Uterus (tissue), 4 donors: Measurements from ENCODE around the gene PMEPA1. TPM values are rescaled to one million over a fixed set of nuclear protein-coding genes. Genes with fewer than 3 reads are reported as not detected.

ENCODE experiments used
- DNase-seq, 2 donors: peaks; one replicate each; pipeline ENCODE4 v3.0.0-alpha.2; 2019 to 2020
- H3K27ac ChIP-seq, 2 donors: fragments of 200-600 bp; sonication (generic); 1 replicate in 1 of 2; 2 replicates in 1 of 2; pipeline ENCODE4 v1.5.1; 2016 to 2018
- H3K27me3 ChIP-seq, 2 donors: fragments of 200-600 bp; sonication (generic); one replicate each; pipeline ENCODE4 v1.5.1; 2018 to 2019; ENCODE audit warnings: control low read depth in 1 of 2
- H3K36me3 ChIP-seq, 2 donors: fragments of 200-600 bp; sonication (generic); one replicate each; pipeline ENCODE4 v1.5.1; 2019; ENCODE audit warnings: control low read depth in 1 of 2
- H3K4me1 ChIP-seq, 2 donors: fragments of 200-600 bp; sonication (generic); one replicate each; pipeline ENCODE4 v1.5.1; 2018 to 2019; ENCODE audit warnings: control low read depth in 1 of 2
- H3K4me3 ChIP-seq, 2 donors: fragments of 200-600 bp; sonication (generic); 1 replicate in 1 of 2; 2 replicates in 1 of 2; pipeline ENCODE4 v1.5.1; 2018 to 2019; ENCODE audit warnings: mild to moderate bottlenecking in 1 of 2
- H3K9me3 ChIP-seq, 2 donors: fragments of 200-600 bp; sonication (generic); one replicate each; pipeline ENCODE4 v1.5.1; 2019; ENCODE audit warnings: control low read depth in 1 of 2
- POLR2A ChIP-seq, 2 donors: fragments of 450-650 bp; IDR thresholded peaks; one replicate each; pipeline ENCODE4 v1.6.1; 2016; ENCODE audit warnings: antibody characterized with exemption in 2 of 2, mild to moderate bottlenecking in 1 of 2, moderate library complexity in 1 of 2
- intact Hi-C: fragments of 100-400 bp; cut with DNase I; formaldehyde crosslinking; loops from one replicate; pipeline ENCODE4 v1.15.1; 2023; ENCODE audit warnings: low total_unique reads
- total RNA-seq, 4 donors: library from RNA; depleted of rRNA in 3 of 4; stranded (reverse); fragments of >200 nt in 3 of 4; gene quantifications; one replicate each; pipeline versions ENCODE4 v1.1.0 to v1.2.4, GENCODE V29; 2014 to 2023
- TF ChIP-seq, protein P1 (sequence below), 4 experiments: fragments of 200-600 bp in 2 of 4; fragments of 450-650 bp in 2 of 4; sonication (generic) in 2 of 4; IDR thresholded peaks; one replicate each; pipeline ENCODE4 v1.5.1; 2016 to 2019; ENCODE audit warnings: antibody characterized with exemption in 4 of 4, mild to moderate bottlenecking in 2 of 4, moderate library complexity in 1 of 4
- donor health status: DM: yes; HTN: yes; CAD: no.

The PMEPA1 gene
- total RNA-seq, 4 donors from 2014 or later, result 5.6 to 51.9 (median 33.5) TPM

GRCh38 chr20:57648878-57649616 is 60.8 kb downstream of the PMEPA1 start:
- intact Hi-C loops, result no loop called here
- no peaks in the 10 kb centered on the region for H3K36me3 ChIP-seq
- no peaks in the 10 kb centered on the region for H3K27me3 ChIP-seq
- H3K4me3 ChIP-seq, result no peak overlapping the region
- TF ChIP-seq, protein P1, sequence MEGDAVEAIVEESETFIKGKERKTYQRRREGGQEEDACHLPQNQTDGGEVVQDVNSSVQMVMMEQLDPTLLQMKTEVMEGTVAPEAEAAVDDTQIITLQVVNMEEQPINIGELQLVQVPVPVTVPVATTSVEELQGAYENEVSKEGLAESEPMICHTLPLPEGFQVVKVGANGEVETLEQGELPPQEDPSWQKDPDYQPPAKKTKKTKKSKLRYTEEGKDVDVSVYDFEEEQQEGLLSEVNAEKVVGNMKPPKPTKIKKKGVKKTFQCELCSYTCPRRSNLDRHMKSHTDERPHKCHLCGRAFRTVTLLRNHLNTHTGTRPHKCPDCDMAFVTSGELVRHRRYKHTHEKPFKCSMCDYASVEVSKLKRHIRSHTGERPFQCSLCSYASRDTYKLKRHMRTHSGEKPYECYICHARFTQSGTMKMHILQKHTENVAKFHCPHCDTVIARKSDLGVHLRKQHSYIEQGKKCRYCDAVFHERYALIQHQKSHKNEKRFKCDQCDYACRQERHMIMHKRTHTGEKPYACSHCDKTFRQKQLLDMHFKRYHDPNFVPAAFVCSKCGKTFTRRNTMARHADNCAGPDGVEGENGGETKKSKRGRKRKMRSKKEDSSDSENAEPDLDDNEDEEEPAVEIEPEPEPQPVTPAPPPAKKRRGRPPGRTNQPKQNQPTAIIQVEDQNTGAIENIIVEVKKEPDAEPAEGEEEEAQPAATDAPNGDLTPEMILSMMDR (IDR thresholded peaks at IDR 0.05), result no peak
- TF ChIP-seq POLR2A (IDR thresholded peaks at IDR 0.05), result no peak
- H3K9me3 ChIP-seq, result peaks cover 0 to 6% of the 10 kb centered on the region in 2 donors
- H3K4me1 ChIP-seq, result no peaks in the 10 kb centered on the region
- no peak overlapping the region for H3K27ac ChIP-seq
- DNase-seq, result no peak

DNA sequence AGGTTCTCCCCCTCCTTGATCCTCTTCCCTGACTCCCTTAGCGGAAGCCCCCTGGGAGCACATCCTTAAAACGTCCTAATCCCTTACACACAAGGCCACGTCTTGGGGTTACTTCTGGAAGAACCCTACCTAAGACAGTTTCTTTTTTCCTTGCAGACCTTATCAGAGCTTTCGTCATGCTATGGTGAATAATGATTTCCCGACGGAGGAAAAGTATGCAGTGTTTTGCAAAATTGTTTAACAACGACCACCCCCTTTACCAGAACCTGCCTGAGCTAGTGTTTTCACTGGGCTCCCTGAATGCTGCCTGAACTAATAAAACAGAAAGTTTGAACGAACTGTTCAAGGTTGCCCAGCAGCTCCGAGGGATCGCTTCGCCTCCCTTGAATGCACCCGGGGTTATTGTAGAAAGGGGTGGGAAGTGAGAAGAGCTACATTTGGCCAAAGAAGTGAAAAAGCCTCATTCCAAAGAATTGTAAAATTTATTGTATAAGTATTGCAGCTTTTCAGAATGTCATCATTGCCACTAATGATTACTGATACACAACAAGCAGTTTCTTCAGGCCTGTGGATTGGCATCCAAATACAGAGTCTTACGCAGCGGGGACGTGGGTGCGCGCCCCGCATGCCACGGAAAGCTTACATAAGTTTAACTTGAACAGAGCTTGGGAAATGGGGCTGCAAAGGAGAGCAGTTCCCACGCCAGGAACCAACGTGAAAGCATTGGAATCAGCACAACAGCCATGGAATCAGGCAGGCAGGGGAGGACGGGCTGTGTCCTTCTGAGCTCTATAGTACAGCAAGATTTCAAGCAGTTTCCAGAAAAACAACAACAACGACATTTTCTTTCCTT is 61.7 kb downstream of the PMEPA1 start:
- Histone ChIP-seq H3K27me3 (no peaks in the 10 kb centered on the region), H3K4me1 (no peaks in the 10 kb centered on the region), H3K9me3 (peaks cover 0 to 8% of the 10 kb centered on the region in 2 donors), H3K27ac (no peak overlapping the region), H3K4me3 (no peak overlapping the region), H3K36me3 (no peaks in the 10 kb centered on the region)
- intact Hi-C loops, result no loop called here
- TF ChIP-seq, protein P1 (IDR thresholded peaks at IDR 0.05), result no peak
- TF ChIP-seq POLR2A (IDR thresholded peaks at IDR 0.05), result no peak
- DNase-seq, result no peak

- H3K36me3 ChIP-seq, result no peaks in the 10 kb centered on the region
- H3K27me3 ChIP-seq, result no peaks in the 10 kb centered on the region
- DNase-seq, result no peak
- TF ChIP-seq, protein P1 (IDR thresholded peaks at IDR 0.05), result no peak
- no peak for TF ChIP-seq POLR2A (IDR thresholded peaks at IDR 0.05)
- H3K27ac ChIP-seq, result no peak overlapping the region
- H3K4me3 ChIP-seq, result no peak overlapping the region
- no peaks in the 10 kb centered on the region for H3K4me1 ChIP-seq
- intact Hi-C loops, result no loop called here
- H3K9me3 ChIP-seq, result peaks cover 0 to 8% of the 10 kb centered on the region in 2 donors
These were observed 62.5 kb downstream of the PMEPA1 start for GRCh38 chr20:57647006-57647932.

DNA sequence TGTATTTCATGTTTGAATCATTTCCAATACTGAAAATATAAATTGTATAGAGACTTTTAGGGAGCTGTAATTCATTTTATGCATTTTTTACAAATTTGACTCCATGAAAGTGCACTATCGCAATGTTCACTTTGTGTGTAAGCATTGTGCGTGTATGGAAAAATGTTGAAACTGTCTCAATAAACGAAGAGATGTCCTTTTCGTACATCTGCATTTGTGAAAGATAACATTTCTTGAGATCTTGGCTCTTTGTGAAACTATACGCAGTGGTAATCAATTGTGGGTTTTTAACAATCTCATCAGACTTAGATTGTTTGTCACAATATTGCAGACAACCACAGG is 70.9 kb downstream of the PMEPA1 start:
- DNase-seq, result no peak
- no peak overlapping the region for H3K4me3 ChIP-seq
- H3K27me3 ChIP-seq, result no peaks in the 10 kb centered on the region
- TF ChIP-seq POLR2A (IDR thresholded peaks at IDR 0.05), result no peak
- TF ChIP-seq, protein P1 (IDR thresholded peaks at IDR 0.05), result no peak
- H3K9me3 ChIP-seq, result peaks cover 0 to 5% of the 10 kb centered on the region in 2 donors
- no peaks in the 10 kb centered on the region for H3K4me1 ChIP-seq
- intact Hi-C loops, result no loop called here
- no peak overlapping the region for H3K27ac ChIP-seq
- no peaks in the 10 kb centered on the region for H3K36me3 ChIP-seq
